Activated CD4-positive, CD25-positive, alpha-beta regulatory T cell treated with anti-CD3 and anti-CD28 coated beads, Interleukin-2, amount 50 U/mL, for 72 hours (primary cell): ENCODE results near the gene PHKB.
"Not testable (repeated sequence)": the region's sequence is repeated elsewhere in the genome, so short reads cannot be mapped to it uniquely, and the experiment has no call there.

Source experiments
- DNase-seq: peaks from one replicate; pipeline ENCODE4 v3.0.0; 2021

The PHKB gene

DNA sequence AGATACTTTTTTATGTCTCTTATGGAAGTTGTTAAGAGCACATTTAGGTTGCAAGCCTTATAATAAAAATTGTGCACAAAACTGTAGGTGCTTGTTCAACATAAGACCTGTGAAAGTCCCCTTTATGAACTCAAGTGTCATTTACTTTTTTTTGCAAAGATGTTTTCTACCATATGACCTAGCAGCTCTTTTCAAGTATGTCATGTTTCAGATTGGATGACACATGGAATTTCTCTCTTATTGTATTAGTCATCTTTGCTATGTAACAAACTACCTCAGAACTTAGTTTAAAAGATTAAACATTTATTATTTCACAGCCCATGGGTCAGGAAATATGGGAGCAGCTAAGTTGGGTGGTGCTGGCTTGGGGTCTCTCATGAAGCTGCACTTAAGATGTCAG, 57.9 kb downstream of the PHKB start:
- no peak for DNase-seq

DNA sequence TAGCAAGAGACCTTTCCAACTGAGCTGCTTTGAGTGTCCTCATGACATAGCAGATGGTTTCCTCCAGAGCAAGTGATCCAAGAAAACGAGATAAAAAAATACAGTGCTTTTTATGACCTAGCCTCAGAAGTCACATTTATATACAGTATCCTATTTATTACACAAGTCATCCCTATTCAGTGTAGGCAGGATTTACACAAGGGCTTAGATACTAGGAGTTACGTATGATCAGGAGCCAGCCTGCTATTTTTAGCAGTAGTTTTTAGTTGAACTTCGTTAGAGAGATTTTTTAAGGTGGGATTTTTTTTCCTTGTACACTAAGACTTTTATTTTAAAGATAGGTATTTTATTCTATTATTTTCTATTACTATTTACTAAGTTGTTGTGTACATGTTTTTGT, 58.4 kb downstream of the PHKB start:
- DNase-seq, result no peak

DNA sequence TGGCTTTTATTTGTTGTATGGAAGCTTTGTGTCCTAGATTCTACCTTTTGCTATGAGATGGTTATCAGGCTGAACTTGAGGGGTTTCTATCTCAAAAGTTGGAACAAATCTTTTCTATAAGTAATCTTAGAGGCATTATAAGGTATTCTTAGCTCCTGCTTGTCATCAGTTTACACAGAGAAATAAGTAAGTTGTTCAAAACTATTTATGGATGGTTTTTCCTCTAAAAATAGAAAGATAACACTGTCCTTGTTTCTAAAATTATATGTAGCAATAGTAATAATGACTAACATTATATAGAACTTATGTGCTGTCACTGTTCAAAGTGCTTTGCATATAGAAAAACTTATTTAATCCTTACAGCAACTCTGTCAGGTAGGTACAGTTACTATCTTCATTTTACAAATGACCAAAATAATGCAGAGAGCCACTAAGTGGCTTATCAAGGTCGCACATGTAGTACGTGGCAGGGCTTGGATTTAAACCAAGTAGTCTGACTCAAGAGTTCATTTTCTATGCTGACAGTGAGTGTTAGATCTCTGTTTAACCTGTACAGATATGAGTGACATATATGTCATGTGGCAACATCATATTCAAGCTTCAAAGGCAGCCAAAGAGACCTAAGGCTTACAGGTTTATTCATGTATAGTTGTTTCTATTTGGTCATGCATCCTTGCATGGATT, 59.0 kb downstream of the PHKB start:
- DNase-seq, result no peak

DNA sequence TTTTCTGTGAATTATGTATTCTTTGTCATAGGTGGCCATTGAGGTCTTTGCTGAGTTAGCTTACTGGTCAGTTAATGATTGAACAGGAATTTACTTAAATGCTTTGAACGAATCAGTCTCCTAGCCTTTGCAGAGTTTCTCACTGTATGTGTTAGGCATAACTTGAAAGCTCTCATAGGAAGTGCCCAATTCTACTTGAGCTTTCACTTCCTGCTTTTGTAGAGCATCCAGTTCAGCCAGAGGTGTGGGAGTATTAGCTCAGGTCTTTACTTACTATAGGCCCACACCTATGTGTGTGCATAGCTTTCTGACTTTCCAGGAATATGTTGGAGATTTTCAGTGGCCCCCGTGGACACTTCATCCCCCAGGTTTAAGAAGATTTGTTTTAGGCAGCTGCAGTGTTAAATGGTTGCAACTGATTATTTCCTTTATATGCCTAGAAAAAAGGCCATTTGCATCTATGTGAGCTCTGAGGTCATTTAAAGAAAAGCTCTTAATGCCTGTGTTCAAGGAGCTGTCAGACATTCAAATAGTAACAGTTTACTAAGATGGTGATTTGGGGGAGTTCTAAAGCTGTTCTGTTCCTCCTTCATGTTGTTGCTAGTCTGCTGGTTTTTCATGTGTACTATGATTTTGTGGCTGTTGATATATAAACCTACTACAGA, 62.3 kb downstream of the PHKB start:
- no peak for DNase-seq

DNA sequence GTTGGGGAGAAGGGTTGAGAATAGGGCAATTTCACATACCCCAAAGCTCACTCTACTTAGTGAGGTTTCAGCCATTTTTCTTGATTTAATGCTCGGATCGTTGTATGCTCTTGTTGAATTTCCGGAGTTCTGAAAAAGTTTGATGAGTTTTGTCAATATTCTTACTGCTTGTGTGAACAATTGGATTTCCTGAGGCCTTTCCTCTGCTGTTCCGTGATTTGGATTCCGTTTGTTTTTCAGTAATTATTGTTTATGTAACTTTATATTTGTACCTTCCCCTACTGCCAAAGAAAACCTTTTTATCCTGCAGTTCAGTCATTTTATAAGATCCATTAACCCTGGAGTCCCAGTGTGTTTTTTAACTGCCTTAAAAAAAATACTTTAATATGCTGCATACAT, 62.9 kb downstream of the PHKB start:
- DNase-seq, result no peak

DNA sequence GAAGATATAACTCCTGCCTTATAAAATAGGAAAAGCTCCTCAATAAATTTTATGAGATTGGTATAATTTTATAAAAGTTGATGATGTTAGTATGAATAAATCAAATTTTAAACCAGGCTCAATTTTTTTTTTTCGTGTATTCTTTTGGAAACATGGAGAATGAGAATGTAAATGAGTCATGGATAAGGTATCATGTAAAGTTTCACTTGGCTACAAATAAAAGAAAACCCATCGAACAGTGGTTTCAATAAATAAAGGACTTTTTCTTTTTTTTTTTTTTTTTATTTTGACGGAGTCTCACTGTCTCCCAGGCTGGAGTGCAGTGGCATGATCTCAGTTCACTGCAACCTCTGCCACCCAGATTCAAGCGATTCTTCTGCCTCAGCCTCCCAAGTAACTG, 67.3 kb downstream of the PHKB start:
- DNase-seq, result no peak

DNA sequence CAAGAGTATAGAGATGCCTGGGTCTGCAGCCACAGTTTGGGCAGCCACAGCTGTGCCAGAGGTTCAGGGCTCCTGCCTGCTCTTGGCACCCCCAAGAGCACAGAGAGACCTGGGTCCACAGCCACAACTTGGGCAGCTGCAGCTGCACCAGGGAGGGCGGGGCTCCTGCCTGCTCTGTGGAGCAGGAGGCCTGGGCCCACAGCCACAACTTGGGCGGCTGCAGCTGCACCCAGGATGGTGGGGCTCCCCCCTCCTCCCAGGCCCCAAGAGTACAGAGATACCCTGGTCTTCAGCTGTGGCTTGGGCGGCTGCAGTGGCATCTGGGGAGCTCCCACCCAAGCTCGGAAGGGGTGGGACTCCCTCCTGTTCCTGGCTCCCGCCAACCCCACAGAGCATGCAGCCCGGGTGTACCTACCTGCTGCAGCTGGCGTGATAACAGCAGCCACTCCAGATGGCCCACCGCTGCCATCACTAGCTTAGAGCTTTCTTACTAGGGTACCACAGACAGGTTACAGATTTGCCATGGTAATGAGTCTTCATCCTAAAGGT, 72.7 kb downstream of the PHKB start:
- no peak for DNase-seq

DNA sequence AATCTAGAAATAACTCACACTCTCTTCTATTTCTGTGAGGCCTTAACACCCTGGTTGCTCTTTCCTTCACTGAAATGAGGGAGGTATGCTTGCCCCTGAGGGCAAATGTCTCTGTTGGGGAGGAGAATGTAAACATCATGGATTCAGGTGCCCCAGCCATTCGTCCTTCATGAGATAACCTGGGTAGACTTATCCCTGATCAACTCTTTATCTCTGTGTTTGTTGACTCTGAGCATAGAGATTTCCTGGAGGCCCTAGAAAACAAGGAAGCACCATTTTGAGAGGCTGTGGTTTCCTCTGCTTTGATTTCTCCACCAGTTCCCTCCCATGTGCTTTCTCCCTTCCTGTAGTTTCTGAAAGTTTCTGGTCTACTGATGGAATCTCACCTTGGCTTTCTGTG, 77.3 kb downstream of the PHKB start:
- DNase-seq, result no peak

DNA sequence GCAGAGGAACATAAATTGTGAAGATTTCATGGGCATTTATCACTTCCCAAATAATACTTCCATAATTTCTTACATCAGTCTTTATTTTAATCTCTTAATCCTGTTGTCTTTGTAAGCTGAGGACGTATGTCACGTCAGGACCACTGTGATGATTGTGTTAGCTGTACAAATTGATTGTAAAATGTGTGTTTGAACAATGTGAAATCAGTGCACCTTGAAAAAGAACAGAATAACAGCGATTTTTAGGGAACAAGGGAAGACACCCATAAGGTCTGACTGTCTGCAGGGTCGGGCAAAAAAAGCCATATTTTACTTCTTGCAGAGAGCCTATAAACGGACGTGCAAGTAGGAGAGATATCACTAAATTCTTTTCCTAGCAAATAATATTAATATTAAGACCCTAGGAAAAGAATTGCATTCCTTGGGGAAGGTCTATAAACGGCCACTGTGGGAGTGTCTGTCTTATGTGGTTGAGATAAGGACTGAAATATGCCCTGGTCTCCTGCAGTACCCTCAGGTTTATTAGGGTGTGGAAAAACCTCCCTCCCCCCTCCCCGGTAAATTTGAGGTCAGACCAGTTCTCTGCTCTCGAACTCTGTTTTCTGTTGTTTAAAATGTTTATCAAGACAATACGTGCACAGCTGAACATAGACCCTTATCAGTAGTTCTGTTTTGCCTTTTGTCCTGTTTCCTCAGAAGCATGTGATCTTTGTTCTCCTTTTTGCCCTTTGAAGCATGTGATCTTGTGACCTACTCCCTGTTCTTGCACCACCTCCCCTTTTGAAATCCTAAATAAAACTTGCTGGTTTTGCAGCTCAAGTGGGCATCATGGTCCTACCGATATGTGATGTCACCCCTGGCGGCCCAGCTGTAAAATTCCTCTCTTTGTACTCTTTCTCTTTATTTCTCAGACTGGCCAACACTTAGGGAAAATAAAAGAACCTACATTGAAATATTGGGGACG, 78.9 kb downstream of the PHKB start:
- not testable (repeated sequence) for DNase-seq

DNA sequence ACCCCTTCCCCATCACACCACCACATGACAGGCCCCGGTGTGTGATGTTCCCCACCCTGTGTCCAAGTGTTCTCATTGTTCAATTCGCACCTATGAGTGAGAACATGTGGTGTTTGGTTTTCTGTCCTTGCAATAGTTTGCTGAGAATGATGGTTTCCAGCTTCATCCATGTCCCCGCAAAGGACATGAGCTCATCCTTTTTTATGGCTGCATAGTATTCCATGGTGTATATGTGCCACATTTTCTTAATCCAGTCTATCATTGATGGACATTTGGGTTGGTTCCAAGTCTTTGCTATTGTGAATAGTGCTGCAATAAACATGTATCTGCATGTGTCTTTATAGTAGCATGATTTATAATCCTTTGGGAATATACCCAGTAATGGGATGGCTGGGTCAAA, 80.0 kb downstream of the PHKB start:
- DNase-seq, result not testable (repeated sequence)

DNA sequence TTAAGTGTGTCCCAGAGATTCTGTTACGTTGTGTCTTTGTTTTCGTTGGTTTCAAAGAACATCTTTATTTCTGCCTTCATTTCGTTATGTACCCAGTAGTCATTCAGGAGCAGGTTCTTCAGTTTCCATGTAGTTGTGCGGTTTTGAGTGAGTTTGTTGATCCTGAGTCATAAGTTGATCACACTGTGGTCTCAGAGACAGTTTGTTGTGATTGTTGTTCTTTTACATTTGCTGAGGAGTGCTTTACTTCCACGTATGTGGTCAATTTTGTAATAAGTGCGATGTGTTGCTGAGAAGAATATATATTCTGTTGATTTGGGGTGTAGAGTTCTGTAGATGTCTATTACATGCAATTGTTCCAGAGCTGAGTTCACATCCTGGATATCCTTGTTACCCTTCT, 83.1 kb downstream of the PHKB start:
- DNase-seq, result not testable (repeated sequence)

DNA sequence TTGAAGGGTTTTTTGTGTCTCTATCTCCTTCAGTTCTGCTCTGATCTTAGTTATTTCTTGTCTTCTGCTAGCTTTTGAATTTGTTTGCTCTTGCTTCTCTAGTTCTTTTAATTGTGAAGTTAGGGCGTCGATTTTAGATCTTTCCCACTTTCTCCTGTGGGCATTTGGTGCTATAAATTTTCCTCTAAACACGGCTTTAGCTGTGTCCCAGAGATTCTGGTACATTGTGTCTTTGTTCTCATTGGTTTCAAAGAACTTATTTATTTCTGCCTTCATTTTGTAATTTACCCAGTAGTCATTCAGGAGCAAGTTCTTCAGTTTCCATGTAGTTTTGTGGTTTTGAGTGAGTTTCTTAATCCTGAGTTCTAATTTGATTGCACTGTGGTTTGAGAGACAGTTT, 90.1 kb downstream of the PHKB start:
- not testable (repeated sequence) for DNase-seq

DNA sequence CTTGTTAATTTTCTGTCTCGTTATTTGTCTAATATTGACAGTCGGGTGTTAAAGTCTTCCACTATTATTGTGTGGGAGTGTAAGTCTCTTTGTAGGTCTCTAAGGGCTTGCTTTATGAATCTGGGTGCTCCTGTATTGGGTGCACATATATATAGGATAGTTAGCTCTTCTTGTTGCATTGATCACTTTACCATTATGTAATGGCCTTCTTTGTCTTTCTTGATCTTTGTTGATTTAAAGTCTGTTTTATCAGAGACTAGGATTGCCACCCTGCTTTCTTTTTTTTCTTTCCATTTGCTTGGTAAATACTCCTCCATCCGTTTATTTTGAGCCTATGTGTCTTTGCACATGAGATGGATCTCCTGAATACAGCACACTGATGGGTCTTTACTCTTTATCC, 90.6 kb downstream of the PHKB start:
- DNase-seq, result not testable (repeated sequence)

DNA sequence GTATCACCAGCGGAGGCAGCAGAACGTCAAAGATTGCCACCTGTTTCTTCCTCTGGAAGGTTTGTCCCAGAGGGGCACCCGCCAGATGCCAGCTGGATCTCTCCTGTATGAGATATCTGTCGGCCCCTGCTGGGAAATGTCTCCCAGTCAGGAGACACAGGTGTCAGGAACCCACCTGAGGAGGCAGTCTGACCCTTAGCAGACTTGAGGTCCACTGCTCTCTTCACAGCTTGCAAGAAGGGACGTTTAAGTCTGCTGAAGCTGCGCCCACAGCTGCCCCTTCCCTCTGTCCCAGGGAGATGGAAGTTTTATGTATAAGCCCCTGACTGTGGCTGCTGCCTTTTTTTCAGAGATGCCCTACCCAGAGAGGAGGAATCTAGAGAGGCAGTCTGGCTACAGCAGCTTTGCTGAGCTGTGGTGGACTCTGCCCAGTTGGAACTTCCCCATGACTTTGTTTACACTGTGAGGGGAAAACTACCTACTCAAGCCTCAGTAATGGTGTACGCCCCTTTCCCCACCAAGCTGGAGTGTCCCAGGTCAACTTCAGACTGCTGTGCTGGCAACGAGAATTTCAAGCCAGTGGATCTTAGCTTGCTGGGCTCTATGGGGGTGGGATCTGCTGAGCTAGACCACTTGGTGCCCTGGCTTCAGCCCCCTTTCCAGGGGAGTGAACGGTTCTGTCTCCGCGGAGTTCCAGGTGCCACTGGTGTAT, 92.9 kb downstream of the PHKB start:
- no peak for DNase-seq

DNA sequence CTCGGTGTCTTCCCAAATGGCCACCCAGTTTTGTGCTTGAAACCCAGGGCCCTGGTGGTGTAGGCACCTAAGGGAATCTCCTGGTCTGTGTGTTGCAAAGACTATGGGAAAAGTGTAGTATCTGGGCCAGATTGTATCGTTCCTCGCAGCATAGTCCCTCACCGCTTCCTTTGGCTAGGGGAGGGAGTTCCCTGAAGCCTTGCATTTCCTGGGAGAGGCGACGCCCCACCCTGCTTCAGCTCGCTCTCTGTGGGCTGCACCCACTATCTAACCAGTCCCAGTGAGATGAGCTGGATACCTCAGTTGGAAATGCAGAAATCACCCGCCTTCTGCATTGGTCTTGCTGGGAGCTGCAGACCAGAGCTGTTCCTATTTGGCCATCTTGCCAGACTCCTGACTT, 93.5 kb downstream of the PHKB start:
- not testable (repeated sequence) for DNase-seq

DNA sequence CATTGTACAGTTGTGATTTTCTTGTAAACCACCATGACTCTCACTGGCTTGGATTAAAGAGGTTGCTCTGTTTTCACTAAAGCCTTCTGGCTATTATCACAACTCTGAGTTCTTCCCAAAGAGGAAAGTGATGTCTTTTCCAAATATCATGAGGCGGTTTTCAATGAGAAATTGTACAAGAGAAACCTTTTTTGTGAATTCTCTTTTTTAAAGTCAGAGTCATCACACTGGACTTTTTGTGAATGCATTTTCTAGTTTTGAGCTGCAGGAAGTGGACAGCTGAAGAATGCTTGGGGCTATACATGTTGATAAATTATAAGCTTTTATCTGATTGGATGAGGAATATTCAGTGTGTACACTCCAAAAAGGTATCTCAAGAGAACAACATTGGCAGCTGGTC, 100.2 kb downstream of the PHKB start:
- no peak for DNase-seq

DNA sequence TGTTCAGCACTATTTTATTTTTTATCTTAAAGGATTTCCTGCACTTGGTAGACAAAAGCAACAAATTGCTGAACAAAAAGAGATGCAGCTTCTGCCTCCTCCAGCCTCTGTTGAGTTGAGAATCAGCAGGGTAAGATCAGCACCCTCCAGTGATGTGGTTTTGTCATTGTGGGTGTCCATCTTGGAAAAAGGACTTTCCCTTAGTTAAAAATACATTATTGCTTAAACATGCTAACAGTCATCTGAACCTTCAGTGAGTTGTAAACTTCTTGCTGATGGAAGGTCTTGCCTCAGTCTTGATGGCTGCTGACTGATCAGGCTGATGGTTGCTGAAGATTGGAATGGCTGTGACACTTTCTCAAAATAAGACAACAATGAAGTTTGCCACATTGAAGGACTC, 101.2 kb downstream of the PHKB start:
- DNase-seq, result no peak

DNA sequence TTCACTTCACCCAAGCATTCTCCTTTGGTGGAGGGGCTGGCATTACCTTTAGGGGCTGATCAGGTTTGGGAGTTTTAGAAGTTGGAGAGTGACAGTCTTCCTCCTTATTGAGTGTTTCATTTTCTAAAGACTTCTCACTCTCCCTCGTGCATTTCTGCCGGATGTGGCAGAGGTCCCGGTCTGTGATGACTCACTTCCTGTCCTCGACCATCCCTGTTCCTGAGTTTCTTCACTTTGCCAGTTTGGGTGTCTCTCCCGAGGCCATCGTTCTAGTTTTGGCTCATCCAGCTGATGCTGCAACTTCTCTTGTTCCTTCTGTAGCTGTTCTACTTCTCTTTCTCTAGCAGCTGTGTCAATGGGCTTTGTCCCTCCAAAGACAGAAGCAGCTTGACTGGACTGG, 104.3 kb downstream of the PHKB start:
- DNase-seq, result no peak

DNA sequence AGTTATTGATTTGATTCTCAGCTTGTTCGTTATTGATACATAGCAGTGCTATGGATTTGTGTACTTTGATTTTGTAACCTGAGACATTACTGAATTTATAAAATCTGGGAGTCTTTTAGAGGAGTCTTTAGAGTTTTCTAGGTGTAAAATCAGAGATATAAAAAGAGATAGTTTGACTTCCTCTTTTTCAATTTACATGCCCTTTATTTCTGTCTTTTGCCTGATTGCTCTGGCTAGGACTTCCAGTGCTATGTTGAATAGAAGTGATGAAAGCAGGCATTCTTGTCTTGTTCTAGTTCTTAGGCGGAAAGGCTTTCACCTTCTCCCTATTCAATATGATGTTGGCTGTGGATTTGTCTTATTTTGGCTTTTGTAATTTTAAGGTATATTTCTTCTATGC, 106.2 kb downstream of the PHKB start:
- DNase-seq, result no peak

DNA sequence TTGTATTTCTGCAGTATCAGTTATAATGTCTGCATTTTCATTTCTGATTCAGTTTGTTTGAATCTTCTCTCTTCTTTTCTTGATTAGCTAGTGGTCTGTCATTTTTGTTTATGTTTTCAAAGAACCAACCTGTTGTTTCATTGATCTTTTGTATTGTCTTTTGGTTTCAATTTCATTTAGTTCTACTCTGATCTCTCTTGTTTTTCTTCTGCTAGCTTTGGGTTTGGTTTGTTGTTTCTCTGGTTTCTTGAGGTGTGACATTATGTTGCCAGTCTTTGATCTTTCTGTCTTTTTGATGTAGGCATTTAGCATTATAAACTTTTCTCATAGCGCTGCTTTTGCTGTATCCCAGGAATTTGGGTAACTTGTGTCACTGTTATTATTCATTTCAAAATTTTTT, 107.2 kb downstream of the PHKB start:
- DNase-seq, result no peak

DNA sequence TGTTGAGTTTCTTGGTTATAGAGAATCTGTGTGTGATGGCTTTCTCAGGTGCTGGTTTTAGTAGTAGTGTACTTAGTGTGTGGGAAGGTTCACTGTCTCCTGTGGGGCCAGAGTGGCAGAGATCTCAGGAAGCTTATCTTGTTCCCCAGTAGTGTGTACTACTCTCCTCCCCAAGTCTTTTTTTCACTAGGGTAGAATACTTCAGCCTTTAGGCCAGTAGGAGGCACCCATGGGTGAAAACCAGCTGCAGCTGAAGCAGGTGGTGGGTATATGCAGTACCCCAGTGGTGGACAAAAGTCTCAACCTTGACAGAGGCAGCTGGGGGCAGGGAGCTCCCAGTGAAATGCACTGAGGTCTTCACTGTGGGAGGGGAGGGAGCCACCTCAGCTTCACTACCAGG, 109.9 kb downstream of the PHKB start:
- no peak for DNase-seq

DNA sequence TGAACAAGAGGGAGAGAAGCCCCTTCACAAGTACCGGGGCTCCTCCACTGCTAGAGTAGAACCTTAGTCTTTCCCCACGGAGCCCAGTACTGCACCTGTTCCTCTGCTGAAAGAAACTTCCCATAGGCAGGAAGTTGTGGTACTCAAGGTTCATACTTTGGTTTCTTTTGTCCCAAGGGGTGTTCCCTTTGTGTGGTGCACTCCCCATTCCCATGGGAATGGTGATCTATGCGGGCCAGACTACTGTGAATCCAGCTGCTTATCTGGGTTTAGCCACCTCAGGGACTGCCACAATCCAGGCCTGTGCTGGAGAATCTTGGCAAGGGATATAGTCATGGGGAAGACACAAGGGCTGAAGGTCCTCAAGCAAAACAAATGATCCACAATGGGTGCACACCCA, 110.6 kb downstream of the PHKB start:
- no peak for DNase-seq
